RWPE2 (cell line): ENCODE data around the gene C2orf42.
"Not testable (repeated sequence)": the region's sequence is repeated elsewhere in the genome, so short reads cannot be mapped to it uniquely, and the experiment has no call there.

Experiments
- ATAC-seq: fragments of 200-7000 bp; cut with Tn5 transposase; 3 replicates; pipeline ENCODE4 v1.9.1; 2021; ENCODE audit warnings: low read depth
- DNase-seq: peaks from one replicate; pipeline ENCODE4 v3.0.0-alpha.2; 2020; ENCODE audit warnings: low spot score
- H3K27ac ChIP-seq: fragments of 450-650 bp; 2 replicates; pipeline ENCODE4 v1.5.1; 2017; ENCODE audit warnings: mild to moderate bottlenecking; ENCODE audit not compliant: poor library complexity, severe bottlenecking
- H3K27me3 ChIP-seq: fragments of 250-450 bp; sonication (Bioruptor Pico); 2 replicates; pipeline ENCODE4 v1.5.1; 2021; ENCODE audit warnings: mild to moderate bottlenecking, moderate library complexity; ENCODE audit not compliant: insufficient read depth, poor library complexity, severe bottlenecking
- H3K36me3 ChIP-seq: fragments of 250-450 bp; sonication (Bioruptor Pico); 2 replicates; pipeline ENCODE4 v1.5.1; 2020; ENCODE audit warnings: low read depth, mild to moderate bottlenecking, moderate library complexity
- H3K4me1 ChIP-seq: fragments of 250-450 bp; sonication (Bioruptor Pico); 2 replicates; pipeline ENCODE4 v1.5.1; 2021; ENCODE audit warnings: mild to moderate bottlenecking, moderate library complexity; ENCODE audit not compliant: insufficient read depth, poor library complexity, severe bottlenecking
- H3K4me3 ChIP-seq: fragments of 250-450 bp; sonication (Bioruptor Pico); 2 replicates; pipeline ENCODE4 v1.5.1; 2021; ENCODE audit warnings: mild to moderate bottlenecking, moderate library complexity; ENCODE audit not compliant: severe bottlenecking
- H3K9me3 ChIP-seq: fragments of 250-450 bp; sonication (Bioruptor Pico); 2 replicates; pipeline ENCODE4 v1.5.1; 2021; ENCODE audit warnings: mild to moderate bottlenecking, moderate library complexity; ENCODE audit not compliant: severe bottlenecking
- TF ChIP-seq, protein P1 (sequence below): fragments of 450-650 bp; IDR thresholded peaks from one replicate; pipeline ENCODE4 v1.5.1; 2017; ENCODE audit warnings: mild to moderate bottlenecking, moderate library complexity; ENCODE audit not compliant: poor library complexity, severe bottlenecking

Gene C2orf42

DNA sequence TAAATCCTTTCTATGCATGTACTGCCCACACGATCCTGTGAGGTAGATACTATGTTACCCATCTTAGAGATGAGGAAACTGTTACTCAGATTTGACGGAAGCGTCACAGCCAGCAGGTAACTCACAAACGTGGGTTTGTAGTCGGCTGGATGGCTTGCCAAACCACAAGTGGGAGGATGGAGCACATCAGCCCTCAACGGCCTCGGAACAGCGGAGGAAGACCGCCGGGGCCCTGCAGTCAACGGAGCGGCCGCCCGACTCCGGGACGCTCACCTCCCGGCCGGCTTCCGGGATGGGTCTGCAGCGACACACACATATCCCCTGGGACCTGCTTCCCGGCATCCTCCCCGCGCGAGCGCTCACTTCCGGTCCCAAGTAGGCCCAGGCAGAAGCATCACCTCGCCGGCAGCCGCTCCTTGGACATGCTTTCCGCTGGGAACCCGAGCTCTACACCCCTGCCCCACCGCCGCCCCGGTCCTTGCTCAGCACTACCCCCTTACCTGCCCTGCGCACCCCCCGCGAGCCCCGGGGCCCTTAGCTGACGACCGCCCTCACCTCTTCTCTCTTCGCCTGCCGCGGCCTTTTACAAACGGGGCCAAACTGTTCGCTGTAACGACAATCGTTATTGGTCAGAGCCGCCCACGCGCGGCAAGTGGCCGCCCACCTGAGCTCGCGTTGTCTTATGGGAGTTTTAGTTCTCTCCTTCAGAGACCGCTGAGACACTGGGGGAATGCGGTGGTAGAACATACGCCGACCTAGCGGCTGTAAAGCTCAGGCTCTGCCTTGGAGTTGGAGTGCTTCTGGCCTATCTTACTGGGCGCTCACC lies at the start of gene C2orf42:
Gene C2orf42, minus strand, starts transcription at position 602 of the 826 bp plus-strand sequence. CDS start 9,034 bp downstream, outside the sequence.
- TF ChIP-seq, protein P1, sequence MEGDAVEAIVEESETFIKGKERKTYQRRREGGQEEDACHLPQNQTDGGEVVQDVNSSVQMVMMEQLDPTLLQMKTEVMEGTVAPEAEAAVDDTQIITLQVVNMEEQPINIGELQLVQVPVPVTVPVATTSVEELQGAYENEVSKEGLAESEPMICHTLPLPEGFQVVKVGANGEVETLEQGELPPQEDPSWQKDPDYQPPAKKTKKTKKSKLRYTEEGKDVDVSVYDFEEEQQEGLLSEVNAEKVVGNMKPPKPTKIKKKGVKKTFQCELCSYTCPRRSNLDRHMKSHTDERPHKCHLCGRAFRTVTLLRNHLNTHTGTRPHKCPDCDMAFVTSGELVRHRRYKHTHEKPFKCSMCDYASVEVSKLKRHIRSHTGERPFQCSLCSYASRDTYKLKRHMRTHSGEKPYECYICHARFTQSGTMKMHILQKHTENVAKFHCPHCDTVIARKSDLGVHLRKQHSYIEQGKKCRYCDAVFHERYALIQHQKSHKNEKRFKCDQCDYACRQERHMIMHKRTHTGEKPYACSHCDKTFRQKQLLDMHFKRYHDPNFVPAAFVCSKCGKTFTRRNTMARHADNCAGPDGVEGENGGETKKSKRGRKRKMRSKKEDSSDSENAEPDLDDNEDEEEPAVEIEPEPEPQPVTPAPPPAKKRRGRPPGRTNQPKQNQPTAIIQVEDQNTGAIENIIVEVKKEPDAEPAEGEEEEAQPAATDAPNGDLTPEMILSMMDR: no peak
- ATAC-seq (peak; percentile 91), DNase-seq (peak; percentile 93)
- H3K27ac ChIP-seq: peak within 1 kb of the TSS; percentile 77
- no peaks in the 10 kb centered on the region for H3K36me3 ChIP-seq
- H3K27me3 ChIP-seq: no peaks in the 10 kb centered on the region
- no peaks in the 10 kb centered on the region for H3K9me3 ChIP-seq
- peak within 1 kb of the TSS; percentile 60 for H3K4me3 ChIP-seq
- H3K4me1 ChIP-seq: peaks cover 8% of the 10 kb centered on the region

DNA sequence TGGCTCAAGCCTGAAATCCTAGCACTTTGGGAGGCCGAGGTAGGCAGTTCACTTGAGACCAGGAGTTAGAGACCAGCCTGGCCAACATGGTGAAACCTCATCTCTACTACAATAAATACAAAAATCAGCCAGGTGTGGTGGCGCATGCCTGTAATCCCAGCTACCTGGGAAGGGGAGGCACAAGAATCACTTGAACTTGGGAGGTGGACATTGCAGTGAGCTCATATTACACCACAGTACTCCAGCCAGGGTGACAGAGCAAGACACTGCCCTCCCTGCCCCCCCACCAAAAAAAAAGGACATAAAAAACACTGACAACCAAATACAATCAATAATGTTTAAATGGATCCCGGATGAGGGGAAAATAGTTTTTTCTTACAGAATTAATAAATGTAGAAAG lies 49.8 kb upstream of the C2orf42 start:
- peaks cover 3% of the 10 kb centered on the region for H3K4me1 ChIP-seq
- DNase-seq: no peak

DNA sequence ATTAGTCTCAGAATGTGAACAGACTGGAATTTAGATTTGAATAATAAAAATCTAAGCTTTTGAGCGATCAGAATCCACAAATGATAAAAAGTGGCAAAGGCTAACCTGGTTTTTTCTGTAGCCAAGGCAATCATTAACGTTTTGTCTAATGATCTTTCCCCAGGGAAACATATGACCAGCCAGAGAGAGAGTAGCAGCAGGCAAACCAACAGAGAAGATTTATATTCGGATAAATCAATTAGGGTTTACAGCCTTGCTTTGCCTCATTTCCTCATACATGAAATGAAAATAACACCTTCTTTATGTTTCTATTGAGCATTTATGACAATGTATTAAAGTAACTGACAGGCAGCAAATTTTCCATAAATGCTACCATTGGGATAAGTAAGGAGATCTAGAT lies 43.1 kb upstream of the C2orf42 start:
- Histone ChIP-seq H3K4me3 (no peak overlapping the region), H3K36me3 (peaks cover 74% of the 10 kb centered on the region), H3K9me3 (no peaks in the 10 kb centered on the region), H3K27ac (no peak overlapping the region), H3K27me3 (no peaks in the 10 kb centered on the region), H3K4me1 (peaks cover 3% of the 10 kb centered on the region)
- TF ChIP-seq, protein P1: no peak
- ATAC-seq: no peak
- no peak for DNase-seq

More for the DNA sequence above, 49.8 kb upstream of the C2orf42 start:
- ATAC-seq: no peak
- no peaks in the 10 kb centered on the region for H3K27me3 ChIP-seq
- peak overlapping the region; percentile 36 for H3K27ac ChIP-seq
- H3K9me3 ChIP-seq: no peaks in the 10 kb centered on the region
- H3K36me3 ChIP-seq: peaks cover 48% of the 10 kb centered on the region
- H3K4me3 ChIP-seq: no peak overlapping the region
- TF ChIP-seq, protein P1: no peak

DNA sequence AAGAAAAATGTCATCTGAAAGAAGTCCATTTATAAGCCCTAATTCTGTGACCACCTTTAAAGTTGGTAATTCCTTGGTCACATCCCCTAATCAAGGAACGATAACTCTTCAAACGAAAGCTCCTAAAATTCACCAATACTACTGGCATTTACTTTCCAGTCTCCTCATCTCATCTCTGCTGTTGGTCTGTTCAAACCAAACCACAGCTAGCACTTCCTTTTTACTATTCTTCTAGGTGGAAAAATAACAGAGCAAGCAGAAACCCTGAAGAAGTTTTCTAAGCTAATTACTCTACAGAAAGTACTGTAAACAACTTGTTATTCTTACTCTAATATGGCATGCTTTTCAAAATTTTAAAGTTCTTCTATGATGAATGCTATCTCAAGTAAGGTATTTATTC lies 36.0 kb upstream of the C2orf42 start:
- ATAC-seq (no peak), DNase-seq (no peak)
- no peak overlapping the region for H3K27ac ChIP-seq
- no peaks in the 10 kb centered on the region for H3K4me1 ChIP-seq
- no peaks in the 10 kb centered on the region for H3K27me3 ChIP-seq
- no peak overlapping the region for H3K4me3 ChIP-seq
- TF ChIP-seq, protein P1: no peak
- H3K36me3 ChIP-seq: peaks cover 98% of the 10 kb centered on the region
- no peaks in the 10 kb centered on the region for H3K9me3 ChIP-seq

DNA sequence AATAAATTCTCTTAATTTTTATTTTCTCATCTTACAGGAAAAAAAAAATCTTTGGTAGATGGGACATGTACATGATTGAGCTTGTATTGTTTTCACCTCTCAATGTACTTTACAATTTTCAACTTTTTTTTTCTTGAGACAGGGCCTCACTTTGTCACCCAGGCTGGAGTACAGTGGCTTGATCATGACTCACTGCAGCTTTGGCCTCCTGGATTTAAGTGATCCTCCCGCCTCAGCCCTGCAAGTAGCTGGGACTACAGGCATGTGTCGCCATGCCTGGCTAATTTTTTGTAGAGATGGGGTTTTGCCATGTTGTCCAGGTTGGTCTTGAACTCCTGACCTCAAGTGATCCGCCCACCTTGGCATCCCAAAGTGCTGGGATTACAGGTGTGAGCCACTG lies 32.5 kb upstream of the C2orf42 start:
- DNase-seq, H3K9me3 ChIP-seq, H3K4me1 ChIP-seq, H3K27me3 ChIP-seq, H3K27ac ChIP-seq, ATAC-seq, H3K4me3 ChIP-seq: not testable (repeated sequence)
- H3K36me3 ChIP-seq: peaks cover 94% of the 10 kb centered on the region
